A549 (cell line): Measurements from ENCODE around the gene SLC6A6. TPM values are rescaled to one million over a fixed set of nuclear protein-coding genes. Genes with fewer than 3 reads are reported as not detected.

Source experiments
- ATAC-seq, 2 experiments: fragments of 200-7000 bp in 1 of 2; fragments of >200 bp in 1 of 2; cut with Nextera tagmentation in 1 of 2; cut with Tn5 transposase in 1 of 2; 3 replicates each; pipeline versions ENCODE4 v1.8.0 to v1.9.1; 2018 to 2020; ENCODE audit warnings: mild to moderate bottlenecking in 1 of 2, moderate library complexity in 1 of 2
- CTCF ChIA-PET: fragments of 300-600 bp; sonication (Branson Sonifier 250); formaldehyde crosslinking; extraction: SDS; loops from one replicate; lab custom pipeline; 2021; ENCODE audit warnings: antibody characterized with exemption, inconsistent platforms; lab: Yijun Ruan, JAX
- POLR2A ChIA-PET: fragments of 350-600 bp; formaldehyde crosslinking; extraction: SDS; loops from one replicate; lab custom pipeline; 2021; ENCODE audit warnings: antibody characterized with exemption, inconsistent platforms; lab: Yijun Ruan, JAX
- DNase-seq, 2 experiments: peaks; one replicate each; pipeline versions ENCODE4 v3.0.0 to v3.0.0-alpha.2; 2011 to 2016; ENCODE audit warnings: low read depth in 1 of 2, low spot score in 1 of 2
- FAIRE-seq: peaks from 2 replicates; lab custom pipeline; 2011; peaks lifted over from hg19 to GRCh38; lab: Jason Lieb, UNC
- H3K27ac ChIP-seq, 2 experiments: fragments of >200 bp; sonication (Bioruptor Twin); formaldehyde crosslinking; 3 replicates each; pipeline ENCODE4 v1.5.1; 2016 to 2017
- H3K4me1 ChIP-seq: fragments of >200 bp; sonication (Bioruptor Twin); formaldehyde crosslinking; 3 replicates; pipeline ENCODE4 v1.6.1; 2016
- H3K4me2 ChIP-seq: fragments of >200 bp; sonication (Bioruptor Twin); formaldehyde crosslinking; 3 replicates; pipeline ENCODE4 v1.6.1; 2016
- H3K4me3 ChIP-seq: fragments of >200 bp; sonication (Bioruptor Twin); formaldehyde crosslinking; 3 replicates; pipeline ENCODE4 v1.5.1; 2016
- H3K9me3 ChIP-seq: fragments of >200 bp; sonication (Bioruptor Twin); formaldehyde crosslinking; 3 replicates; pipeline ENCODE4 v1.6.1; 2016
- CBX8 ChIP-seq: fragments of 200-600 bp; sonication (generic); IDR thresholded peaks from 2 replicates; pipeline ENCODE4 v1.6.1; 2016
- CEBPB ChIP-seq, 2 experiments: fragments of >200 bp in 1 of 2; sonication (Bioruptor Twin) in 1 of 2; formaldehyde crosslinking in 1 of 2; IDR thresholded peaks; 2 replicates each; pipeline ENCODE4 v1.6.1; 2012 to 2016
- EHMT2 ChIP-seq: fragments of 200-600 bp; sonication (generic); IDR thresholded peaks from 2 replicates; pipeline ENCODE4 v1.6.1; 2016; ENCODE audit warnings: antibody characterized with exemption, low read depth, mild to moderate bottlenecking, moderate library complexity
- FOXS1 ChIP-seq: fragments of 250-450 bp; sonication (Bioruptor Pico); IDR thresholded peaks from 2 replicates; pipeline ENCODE4 v1.5.0; 2020; ENCODE audit warnings: mild to moderate bottlenecking, moderate library complexity
- HOXB13 ChIP-seq: fragments of 250-450 bp; sonication (Bioruptor Pico); IDR thresholded peaks from 2 replicates; pipeline ENCODE4 v1.5.0; 2020; ENCODE audit warnings: low read depth, mild to moderate bottlenecking, moderate library complexity
- HOXB5 ChIP-seq: fragments of 250-450 bp; sonication (Bioruptor Pico); IDR thresholded peaks from 2 replicates; pipeline ENCODE4 v1.5.0; 2020; ENCODE audit warnings: mild to moderate bottlenecking, moderate library complexity
- JUN ChIP-seq, 2 experiments: fragments of >200 bp; sonication (Bioruptor Twin); formaldehyde crosslinking; IDR thresholded peaks; 2 replicates in 1 of 2; 3 replicates in 1 of 2; pipeline ENCODE4 v1.6.1; 2016 to 2017
- KDM1A ChIP-seq: fragments of 200-600 bp; sonication (generic); IDR thresholded peaks from 2 replicates; pipeline ENCODE4 v1.6.1; 2016; ENCODE audit warnings: low read depth, mild to moderate bottlenecking
- MAZ ChIP-seq: fragments of 150-350 bp; IDR thresholded peaks from 2 replicates; pipeline ENCODE4 v1.6.1; 2014; ENCODE audit warnings: antibody characterized with exemption, low read depth, low read length, borderline replicate concordance
- NR3C1 ChIP-seq: fragments of >200 bp; sonication (Bioruptor Twin); formaldehyde crosslinking; IDR thresholded peaks from 3 replicates; pipeline ENCODE4 v1.6.1; 2017
- PHF8 ChIP-seq: fragments of 200-600 bp; sonication (generic); IDR thresholded peaks from 2 replicates; pipeline ENCODE4 v1.6.1; 2016; ENCODE audit warnings: low read depth, mild to moderate bottlenecking, antibody characterized with exemption, moderate library complexity, borderline replicate concordance
- POLR2AphosphoS2 ChIP-seq: conservative IDR thresholded peaks from 2 replicates; pipeline ENCODE4 v1.6.1; 2012; ENCODE audit warnings: low read length, improper control_type of control experiment, inconsistent platforms
- RCOR1 ChIP-seq: fragments of 150-350 bp; IDR thresholded peaks from 2 replicates; pipeline ENCODE4 v1.6.1; 2014; ENCODE audit warnings: antibody characterized with exemption, low read length, low read depth
- RFX5 ChIP-seq: fragments of 450-650 bp; IDR thresholded peaks from 2 replicates; pipeline ENCODE4 v1.7.1; 2014; ENCODE audit warnings: antibody characterized with exemption, mild to moderate bottlenecking, moderate library complexity
- TP53 ChIP-seq: fragments of 250-450 bp; sonication (Bioruptor Pico); IDR thresholded peaks from 2 replicates; pipeline ENCODE4 v1.5.0; 2021; ENCODE audit warnings: mild to moderate bottlenecking, moderate library complexity
- ZFP36 ChIP-seq: fragments of 450-650 bp; IDR thresholded peaks from 2 replicates; pipeline ENCODE4 v1.6.1; 2014; ENCODE audit warnings: borderline replicate concordance; ENCODE audit not compliant: partially characterized antibody
- ZNF302 ChIP-seq: fragments of 250-450 bp; sonication (Bioruptor Pico); IDR thresholded peaks from 2 replicates; pipeline ENCODE4 v1.9.0; 2021; ENCODE audit warnings: inconsistent platforms, mild to moderate bottlenecking, moderate library complexity
- ZSCAN20 ChIP-seq: fragments of 250-450 bp; sonication (Bioruptor Pico); IDR thresholded peaks from 2 replicates; pipeline ENCODE4 v1.8.0; 2022; ENCODE audit warnings: mild to moderate bottlenecking, moderate library complexity
- WGBS: methylation state at CpG from one replicate; pipeline ENCODE4 v1.1.6; 2017; ENCODE audit errors: missing lambda C conversion rate; 5-methylcytosine and 5-hydroxymethylcytosine counted together
- polyA plus RNA-seq, 4 experiments: library from polyadenylated mRNA; depleted of rRNA in 3 of 4; stranded (reverse); fragments of >200 nt; fragmentation: RNase III in 1 of 4; extraction: RNeasy Plus Mini Kit Qiagen cat#74134 plus additional on column Dnase treatment in 1 of 4; gene quantifications; 2 replicates in 3 of 4; 3 replicates in 1 of 4; pipeline ENCODE4 v1.2.3, GENCODE V29; 2011 to 2017
- TF ChIP-seq, protein P1 (sequence below): IDR thresholded peaks from 2 replicates; pipeline ENCODE4 v1.6.1; 2012; ENCODE audit warnings: low read depth, borderline replicate concordance
- TF ChIP-seq, protein P2 (sequence below): fragments of 150-350 bp; IDR thresholded peaks from 2 replicates; pipeline ENCODE4 v1.6.1; 2014; ENCODE audit warnings: low read depth, mild to moderate bottlenecking, low read length
- TF ChIP-seq, protein P3 (sequence below): fragments of 200-600 bp; sonication (generic); IDR thresholded peaks from 2 replicates; pipeline ENCODE4 v1.6.1; 2016; ENCODE audit warnings: antibody characterized with exemption, mild to moderate bottlenecking, moderate library complexity
- TF ChIP-seq, protein P4 (sequence below): fragments of >200 bp; sonication (Bioruptor Twin); formaldehyde crosslinking; IDR thresholded peaks from 3 replicates; pipeline ENCODE4 v1.6.1; 2016

The SLC6A6 gene
- polyA plus RNA-seq, 2 of the 4 experiments (the other 2 are of a cell fraction) = 73.3 to 73.8 TPM

DNA sequence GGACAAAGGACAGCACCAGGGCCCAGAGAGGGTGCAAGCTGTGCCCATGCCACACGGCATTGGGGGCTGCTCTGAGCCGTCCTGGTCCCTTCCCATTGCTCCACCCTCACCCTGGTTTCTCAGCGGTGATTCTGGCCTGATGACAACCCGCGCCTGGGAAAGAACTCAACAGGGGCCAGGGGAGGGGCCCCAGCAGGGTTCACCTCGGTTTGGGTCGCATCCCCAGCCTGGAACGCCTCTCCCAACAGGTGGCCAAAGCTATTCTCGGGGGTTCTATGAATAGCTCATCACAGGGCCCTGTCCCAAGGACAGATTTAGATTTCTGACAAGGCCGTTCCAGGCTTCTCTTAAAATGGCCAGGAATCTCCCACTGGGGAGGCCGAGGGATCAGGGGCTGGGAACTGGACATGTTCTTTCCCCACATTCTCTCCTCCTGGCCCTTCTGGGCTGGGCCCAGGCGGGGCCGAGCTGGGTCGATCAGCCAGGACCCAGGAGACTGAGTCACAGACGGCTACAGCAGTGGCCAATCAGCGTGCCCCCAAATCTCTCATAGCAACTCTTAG lies 119.8 kb downstream of the SLC6A6 start (continued):
- TF ChIP-seq, protein P1, sequence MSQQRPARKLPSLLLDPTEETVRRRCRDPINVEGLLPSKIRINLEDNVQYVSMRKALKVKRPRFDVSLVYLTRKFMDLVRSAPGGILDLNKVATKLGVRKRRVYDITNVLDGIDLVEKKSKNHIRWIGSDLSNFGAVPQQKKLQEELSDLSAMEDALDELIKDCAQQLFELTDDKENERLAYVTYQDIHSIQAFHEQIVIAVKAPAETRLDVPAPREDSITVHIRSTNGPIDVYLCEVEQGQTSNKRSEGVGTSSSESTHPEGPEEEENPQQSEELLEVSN = no peak
- TF ChIP-seq MAZ (no peak), FOXS1 (no peak), HOXB13 (CRISPR knock-in tag) (no peak), JUN (IDR thresholded peaks at IDR 0.05) (no peak), POLR2AphosphoS2 (no peak)

DNA sequence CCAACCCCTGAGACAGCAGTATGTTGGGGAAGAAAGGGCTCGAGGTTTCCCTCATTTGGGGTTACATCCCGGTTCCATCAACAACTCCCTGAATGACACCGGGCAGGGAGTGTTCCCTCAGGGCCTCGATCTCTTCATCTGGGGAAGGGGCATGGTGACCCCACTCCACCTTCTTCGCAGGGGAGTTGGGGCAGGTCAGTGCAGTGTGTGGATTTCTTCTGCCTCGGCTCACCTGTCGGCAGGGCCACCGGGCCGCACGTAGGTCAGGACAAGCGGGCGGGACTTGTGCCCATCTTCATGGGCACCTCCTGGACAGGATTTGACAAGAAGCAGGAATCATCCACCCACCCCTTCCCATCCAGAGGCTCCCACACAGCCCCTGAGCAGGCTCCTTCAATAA lies 120.4 kb downstream of the SLC6A6 start:
- DNase-seq (no peak), ATAC-seq (no peak), FAIRE-seq (no peak)
- TF ChIP-seq POLR2AphosphoS2 = no peak
- no peak for TF ChIP-seq HOXB5 (CRISPR knock-in tag)
- TF ChIP-seq RCOR1 = no peak
- TF ChIP-seq, protein P1 = no peak
- TF ChIP-seq TP53 (CRISPR knock-in tag) = no peak
- no peak for TF ChIP-seq RFX5
- TF ChIP-seq NR3C1 = no peak
- no peak for TF ChIP-seq ZSCAN20 (CRISPR knock-in tag)
- no peak for TF ChIP-seq KDM1A
- TF ChIP-seq ZFP36 = no peak
- TF ChIP-seq CBX8 = no peak
- no peak for TF ChIP-seq EHMT2
- TF ChIP-seq PHF8 = no peak
- CTCF ChIA-PET = interaction anchor here (1.0 to 7.0 kb wide), 5 partner anchors 10 to 262 kb away, joined by 4 to 58 read pairs (median 6); no protein-coding TSS in a partner anchor
- Histone ChIP-seq H3K9me3 (no peaks in the 10 kb centered on the region), H3K4me3 (no peak overlapping the region), H3K27ac (no peak overlapping the region), H3K4me2 (no peak overlapping the region), H3K4me1 (no peaks in the 10 kb centered on the region)
- WGBS = 75% methylated on average over 11 of the region's 12 CpGs
- POLR2A ChIA-PET = no interaction called here

DNA sequence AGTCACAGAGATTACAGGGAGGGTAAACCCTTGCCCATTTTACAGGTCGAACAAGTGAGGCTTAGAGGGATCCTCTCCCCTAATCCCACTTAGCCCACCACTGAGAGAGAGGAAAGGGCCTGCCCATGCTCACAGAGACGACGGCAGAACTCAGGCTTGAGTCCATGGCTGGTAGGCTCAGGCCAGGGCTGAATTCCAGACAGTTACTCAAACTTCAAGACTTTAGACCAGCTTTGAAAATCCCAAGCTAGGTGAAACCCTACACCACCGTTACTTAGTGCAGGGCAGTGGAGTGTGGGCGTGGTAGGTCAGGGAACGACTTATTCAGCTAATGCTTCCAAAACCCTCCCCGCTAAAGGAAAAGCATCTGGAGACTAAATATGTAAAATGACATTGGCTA lies 121.4 kb downstream of the SLC6A6 start:
- DNase-seq = no peak
- CTCF ChIA-PET = interaction anchor here (1.0 to 2.2 kb wide), 5 partner anchors 9 to 263 kb away, joined by 3 to 11 read pairs (median 5); no protein-coding TSS in a partner anchor
- 68% methylated on average over 7 of the region's 7 CpGs for WGBS
- H3K4me1 ChIP-seq = no peaks in the 10 kb centered on the region
- no peak for FAIRE-seq
- ATAC-seq = no peak
- TF ChIP-seq CEBPB (IDR thresholded peaks at IDR 0.05) (no peak), RFX5 (no peak)
- TF ChIP-seq, protein P2, sequence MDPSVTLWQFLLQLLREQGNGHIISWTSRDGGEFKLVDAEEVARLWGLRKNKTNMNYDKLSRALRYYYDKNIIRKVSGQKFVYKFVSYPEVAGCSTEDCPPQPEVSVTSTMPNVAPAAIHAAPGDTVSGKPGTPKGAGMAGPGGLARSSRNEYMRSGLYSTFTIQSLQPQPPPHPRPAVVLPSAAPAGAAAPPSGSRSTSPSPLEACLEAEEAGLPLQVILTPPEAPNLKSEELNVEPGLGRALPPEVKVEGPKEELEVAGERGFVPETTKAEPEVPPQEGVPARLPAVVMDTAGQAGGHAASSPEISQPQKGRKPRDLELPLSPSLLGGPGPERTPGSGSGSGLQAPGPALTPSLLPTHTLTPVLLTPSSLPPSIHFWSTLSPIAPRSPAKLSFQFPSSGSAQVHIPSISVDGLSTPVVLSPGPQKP = no peak
- TF ChIP-seq, all 56 proteins: peak for 0
- Histone ChIP-seq H3K9me3 (no peaks in the 10 kb centered on the region), H3K27ac (no peak overlapping the region), H3K4me2 (no peak overlapping the region), H3K4me3 (no peak overlapping the region)
- POLR2A ChIA-PET = no interaction called here

DNA sequence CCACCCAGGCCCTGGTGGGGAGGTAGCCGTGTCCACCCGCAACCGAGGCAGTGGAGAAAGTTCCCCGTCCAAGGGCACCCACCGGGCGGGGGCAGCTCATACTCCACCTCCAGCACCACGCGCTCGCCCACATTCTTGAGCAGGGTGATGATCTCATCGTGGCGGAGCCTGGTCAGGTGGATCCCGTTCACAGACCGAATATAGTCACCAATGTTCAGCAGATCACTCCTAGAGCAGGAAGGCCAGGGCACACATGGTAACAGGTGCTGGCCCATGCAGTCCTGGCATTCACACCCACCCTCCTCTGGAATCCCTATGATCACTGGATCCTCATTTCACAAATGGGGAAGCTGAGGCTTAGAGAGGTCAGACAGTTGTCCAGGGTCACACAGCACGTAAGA lies 121.9 kb downstream of the SLC6A6 start:
- POLR2A ChIA-PET = no interaction called here
- TF ChIP-seq, protein P3, sequence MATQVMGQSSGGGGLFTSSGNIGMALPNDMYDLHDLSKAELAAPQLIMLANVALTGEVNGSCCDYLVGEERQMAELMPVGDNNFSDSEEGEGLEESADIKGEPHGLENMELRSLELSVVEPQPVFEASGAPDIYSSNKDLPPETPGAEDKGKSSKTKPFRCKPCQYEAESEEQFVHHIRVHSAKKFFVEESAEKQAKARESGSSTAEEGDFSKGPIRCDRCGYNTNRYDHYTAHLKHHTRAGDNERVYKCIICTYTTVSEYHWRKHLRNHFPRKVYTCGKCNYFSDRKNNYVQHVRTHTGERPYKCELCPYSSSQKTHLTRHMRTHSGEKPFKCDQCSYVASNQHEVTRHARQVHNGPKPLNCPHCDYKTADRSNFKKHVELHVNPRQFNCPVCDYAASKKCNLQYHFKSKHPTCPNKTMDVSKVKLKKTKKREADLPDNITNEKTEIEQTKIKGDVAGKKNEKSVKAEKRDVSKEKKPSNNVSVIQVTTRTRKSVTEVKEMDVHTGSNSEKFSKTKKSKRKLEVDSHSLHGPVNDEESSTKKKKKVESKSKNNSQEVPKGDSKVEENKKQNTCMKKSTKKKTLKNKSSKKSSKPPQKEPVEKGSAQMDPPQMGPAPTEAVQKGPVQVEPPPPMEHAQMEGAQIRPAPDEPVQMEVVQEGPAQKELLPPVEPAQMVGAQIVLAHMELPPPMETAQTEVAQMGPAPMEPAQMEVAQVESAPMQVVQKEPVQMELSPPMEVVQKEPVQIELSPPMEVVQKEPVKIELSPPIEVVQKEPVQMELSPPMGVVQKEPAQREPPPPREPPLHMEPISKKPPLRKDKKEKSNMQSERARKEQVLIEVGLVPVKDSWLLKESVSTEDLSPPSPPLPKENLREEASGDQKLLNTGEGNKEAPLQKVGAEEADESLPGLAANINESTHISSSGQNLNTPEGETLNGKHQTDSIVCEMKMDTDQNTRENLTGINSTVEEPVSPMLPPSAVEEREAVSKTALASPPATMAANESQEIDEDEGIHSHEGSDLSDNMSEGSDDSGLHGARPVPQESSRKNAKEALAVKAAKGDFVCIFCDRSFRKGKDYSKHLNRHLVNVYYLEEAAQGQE = no peak
- TF ChIP-seq TP53 (CRISPR knock-in tag) = no peak
- TF ChIP-seq, protein P4, sequence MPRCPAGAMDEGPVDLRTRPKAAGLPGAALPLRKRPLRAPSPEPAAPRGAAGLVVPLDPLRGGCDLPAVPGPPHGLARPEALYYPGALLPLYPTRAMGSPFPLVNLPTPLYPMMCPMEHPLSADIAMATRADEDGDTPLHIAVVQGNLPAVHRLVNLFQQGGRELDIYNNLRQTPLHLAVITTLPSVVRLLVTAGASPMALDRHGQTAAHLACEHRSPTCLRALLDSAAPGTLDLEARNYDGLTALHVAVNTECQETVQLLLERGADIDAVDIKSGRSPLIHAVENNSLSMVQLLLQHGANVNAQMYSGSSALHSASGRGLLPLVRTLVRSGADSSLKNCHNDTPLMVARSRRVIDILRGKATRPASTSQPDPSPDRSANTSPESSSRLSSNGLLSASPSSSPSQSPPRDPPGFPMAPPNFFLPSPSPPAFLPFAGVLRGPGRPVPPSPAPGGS = no peak
- no peak for TF ChIP-seq RFX5
- no peak for TF ChIP-seq NR3C1
- TF ChIP-seq CBX8 = no peak
- TF ChIP-seq ZNF302 (CRISPR knock-in tag) = no peak

More for the DNA sequence above, 121.9 kb downstream of the SLC6A6 start:
- no peaks in the 10 kb centered on the region for H3K4me1 ChIP-seq
- no peak for DNase-seq
- H3K4me2 ChIP-seq = no peak overlapping the region
- no peak overlapping the region for H3K4me3 ChIP-seq
- H3K9me3 ChIP-seq = no peaks in the 10 kb centered on the region
- FAIRE-seq = no peak
- CTCF ChIA-PET = interaction anchor here (0.6 to 2.2 kb wide), 4 partner anchors 15 to 263 kb away, joined by 3 to 11 read pairs (median 4); no protein-coding TSS in a partner anchor
- no peak for ATAC-seq
- 87% methylated on average over 12 of the region's 14 CpGs for WGBS
- H3K27ac ChIP-seq = no peak overlapping the region
